PFSK-1 (cell line): ENCODE measurements around the gene CYP4F2.

Experiments used
- FOXP2 ChIP-seq: optimal IDR thresholded peaks from 2 replicates; pipeline ENCODE3; 2011; ENCODE audit warnings: borderline replicate concordance, control low read depth, inconsistent platforms; ENCODE audit not compliant: insufficient read depth; ENCODE audit errors: extremely low read length, extremely low read depth
- POLR2AphosphoS5 ChIP-seq: IDR thresholded peaks from 2 replicates; pipeline ENCODE4 v1.6.1; 2012; ENCODE audit warnings: low read depth, mild to moderate bottlenecking, control low read depth, low read length, moderate library complexity
- SIN3A ChIP-seq: IDR thresholded peaks from 2 replicates; pipeline ENCODE4 v1.6.1; 2012; ENCODE audit warnings: mild to moderate bottlenecking, low read length, moderate library complexity, borderline replicate concordance; ENCODE audit not compliant: insufficient read depth
- TAF1 ChIP-seq: IDR thresholded peaks from 2 replicates; pipeline ENCODE4 v1.6.1; 2012; ENCODE audit warnings: low read length, control low read depth, borderline replicate concordance; ENCODE audit not compliant: insufficient read depth
- TF ChIP-seq, protein P1 (sequence below), 2 experiments: IDR thresholded peaks; 2 replicates each; pipeline versions ENCODE4 v1.6.1 to v1.8.0; 2011 to 2012; ENCODE audit warnings: low read depth in 2 of 2, low read length in 2 of 2, control low read depth in 1 of 2, inconsistent platforms in 1 of 2, mild to moderate bottlenecking in 1 of 2, moderate library complexity in 1 of 2; ENCODE audit not compliant: insufficient read depth in 1 of 2

The CYP4F2 gene

DNA sequence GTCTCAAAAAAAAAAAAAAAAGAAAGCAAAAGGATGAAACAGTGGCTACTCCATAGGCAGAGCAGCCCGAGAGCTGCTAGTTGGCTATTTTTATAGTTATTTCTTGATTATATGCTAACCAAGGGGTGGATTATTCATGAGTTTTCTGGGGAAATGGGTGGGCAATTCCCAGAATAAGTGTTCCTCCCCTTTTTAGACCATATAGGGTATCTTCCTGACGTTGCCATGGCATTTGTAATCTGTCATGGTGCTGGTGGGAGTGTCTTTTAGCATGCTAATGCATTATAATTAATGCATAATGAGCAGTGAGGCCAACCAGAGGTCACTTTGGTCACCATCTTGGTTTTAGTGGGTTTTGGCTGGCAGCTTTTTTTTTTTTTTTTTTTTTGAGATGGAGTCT, 57.0 kb downstream of the CYP4F2 start:
- TF ChIP-seq TAF1, result no peak

DNA sequence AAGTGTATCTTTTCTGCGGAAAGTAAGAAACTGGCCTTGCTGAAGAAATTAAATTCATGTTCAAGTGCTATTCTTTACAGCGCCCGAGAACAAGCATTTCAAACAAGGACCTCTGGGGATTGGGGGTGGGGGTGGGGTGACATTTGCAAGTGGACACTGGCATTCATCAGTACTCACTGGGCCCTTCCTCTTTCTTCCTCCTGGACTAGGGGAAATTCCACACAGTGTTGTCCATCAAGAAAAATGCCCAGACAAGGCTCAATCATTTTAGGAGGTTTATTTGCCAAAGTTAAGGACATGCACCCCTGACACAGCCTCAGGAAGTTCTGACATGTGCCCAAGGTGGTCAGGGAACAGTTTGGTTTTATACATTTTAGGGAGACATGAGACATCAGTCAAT, 59.5 kb downstream of the CYP4F2 start:
- no peak for TF ChIP-seq TAF1
- no peak for TF ChIP-seq POLR2AphosphoS5
- no peak for TF ChIP-seq SIN3A
- no peak for TF ChIP-seq FOXP2
- TF ChIP-seq, protein P1, sequence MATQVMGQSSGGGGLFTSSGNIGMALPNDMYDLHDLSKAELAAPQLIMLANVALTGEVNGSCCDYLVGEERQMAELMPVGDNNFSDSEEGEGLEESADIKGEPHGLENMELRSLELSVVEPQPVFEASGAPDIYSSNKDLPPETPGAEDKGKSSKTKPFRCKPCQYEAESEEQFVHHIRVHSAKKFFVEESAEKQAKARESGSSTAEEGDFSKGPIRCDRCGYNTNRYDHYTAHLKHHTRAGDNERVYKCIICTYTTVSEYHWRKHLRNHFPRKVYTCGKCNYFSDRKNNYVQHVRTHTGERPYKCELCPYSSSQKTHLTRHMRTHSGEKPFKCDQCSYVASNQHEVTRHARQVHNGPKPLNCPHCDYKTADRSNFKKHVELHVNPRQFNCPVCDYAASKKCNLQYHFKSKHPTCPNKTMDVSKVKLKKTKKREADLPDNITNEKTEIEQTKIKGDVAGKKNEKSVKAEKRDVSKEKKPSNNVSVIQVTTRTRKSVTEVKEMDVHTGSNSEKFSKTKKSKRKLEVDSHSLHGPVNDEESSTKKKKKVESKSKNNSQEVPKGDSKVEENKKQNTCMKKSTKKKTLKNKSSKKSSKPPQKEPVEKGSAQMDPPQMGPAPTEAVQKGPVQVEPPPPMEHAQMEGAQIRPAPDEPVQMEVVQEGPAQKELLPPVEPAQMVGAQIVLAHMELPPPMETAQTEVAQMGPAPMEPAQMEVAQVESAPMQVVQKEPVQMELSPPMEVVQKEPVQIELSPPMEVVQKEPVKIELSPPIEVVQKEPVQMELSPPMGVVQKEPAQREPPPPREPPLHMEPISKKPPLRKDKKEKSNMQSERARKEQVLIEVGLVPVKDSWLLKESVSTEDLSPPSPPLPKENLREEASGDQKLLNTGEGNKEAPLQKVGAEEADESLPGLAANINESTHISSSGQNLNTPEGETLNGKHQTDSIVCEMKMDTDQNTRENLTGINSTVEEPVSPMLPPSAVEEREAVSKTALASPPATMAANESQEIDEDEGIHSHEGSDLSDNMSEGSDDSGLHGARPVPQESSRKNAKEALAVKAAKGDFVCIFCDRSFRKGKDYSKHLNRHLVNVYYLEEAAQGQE (IDR thresholded peaks at IDR 0.05; ENCODE audit: insufficient read depth in 1 of 2, low read depth in 2 of 2, low read length in 2 of 2), result no peak

DNA sequence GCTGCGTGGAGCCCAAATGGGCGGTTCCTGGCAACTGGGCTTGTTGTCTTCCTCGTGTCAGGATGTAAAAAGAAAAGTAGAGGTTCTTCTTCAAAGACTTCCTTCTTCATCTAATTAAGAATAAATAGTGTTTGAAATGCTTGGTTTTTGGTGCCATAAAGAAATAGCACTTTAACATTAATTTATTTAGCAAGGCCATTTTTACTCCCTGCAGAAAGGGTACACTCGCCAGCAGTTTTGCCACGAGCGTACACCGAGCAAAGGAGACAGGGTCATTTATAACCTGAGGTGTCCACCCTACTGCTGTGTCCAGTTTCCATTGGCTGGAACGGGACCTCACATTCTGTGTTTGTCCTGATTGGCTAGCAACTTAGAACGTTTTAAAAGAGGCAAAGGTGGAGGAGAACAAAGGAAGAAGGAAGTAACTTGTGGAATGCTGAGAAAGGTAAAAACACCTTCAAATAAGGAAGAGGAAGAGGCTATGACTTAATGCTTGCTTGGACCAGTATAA, 60.6 kb downstream of the CYP4F2 start:
- TF ChIP-seq, protein P1 (IDR thresholded peaks at IDR 0.05; ENCODE audit: insufficient read depth in 1 of 2, low read depth in 2 of 2, low read length in 2 of 2), result no peak
- no peak for TF ChIP-seq FOXP2
- no peak for TF ChIP-seq POLR2AphosphoS5
- no peak for TF ChIP-seq TAF1
- no peak for TF ChIP-seq SIN3A

DNA sequence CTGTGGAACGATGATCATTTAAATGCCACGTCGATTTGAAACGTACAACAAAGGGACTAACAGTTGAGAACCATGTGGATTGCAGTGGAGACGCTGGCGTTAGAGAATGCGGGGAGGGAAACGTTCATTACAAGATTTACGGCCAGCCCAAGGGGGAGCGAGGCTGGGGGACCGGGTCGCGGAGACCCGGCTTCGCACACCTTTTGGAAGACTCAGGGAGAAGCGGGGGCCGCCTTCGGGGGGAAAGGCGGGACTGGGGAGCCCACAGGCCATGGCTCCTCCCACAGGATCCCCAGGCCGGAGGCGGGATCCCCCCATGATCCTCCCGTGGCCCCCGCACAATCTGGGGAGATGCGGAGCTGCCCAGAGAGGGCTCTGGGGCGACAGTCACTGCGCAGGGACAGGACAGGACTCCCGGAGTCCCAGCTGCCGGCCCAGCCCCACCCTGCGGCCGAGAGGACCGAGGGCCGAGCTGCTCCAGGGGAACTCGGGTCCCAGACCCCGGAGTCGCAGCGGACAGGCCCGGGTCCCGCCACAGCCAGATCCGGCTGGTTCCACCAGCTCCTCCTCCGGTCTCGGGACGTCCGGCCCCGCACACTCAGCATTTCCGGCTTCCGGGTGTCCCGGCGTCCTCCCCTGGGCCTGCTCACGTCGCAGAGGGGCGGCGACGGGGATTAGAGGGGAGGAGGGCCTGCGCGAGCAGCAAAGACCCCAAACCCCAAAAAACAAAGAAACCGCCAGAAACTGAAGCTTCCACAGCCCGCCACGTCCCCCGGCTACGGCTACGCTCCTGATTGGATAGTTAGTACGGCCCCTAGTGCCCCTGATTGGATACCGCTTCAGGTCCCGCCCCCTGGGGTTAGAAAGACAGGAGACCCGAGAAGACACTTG, 61.3 kb downstream of the CYP4F2 start:
- TF ChIP-seq TAF1 (peak; percentile 35; the same call in 1 of the 2 replicates), FOXP2 (no peak), POLR2AphosphoS5 (peak; percentile 25; the same call in 1 of the 2 replicates)
- TF ChIP-seq, protein P1 (IDR thresholded peaks at IDR 0.05; ENCODE audit: insufficient read depth in 1 of 2, low read depth in 2 of 2, low read length in 2 of 2), result peak in 1 of 2 experiments; percentile 43; a peak in 1 of 4 replicates

- TF ChIP-seq SIN3A (no peak), FOXP2 (no peak), TAF1 (no peak), POLR2AphosphoS5 (no peak)
- TF ChIP-seq, protein P1 (IDR thresholded peaks at IDR 0.05; ENCODE audit: insufficient read depth in 1 of 2, low read depth in 2 of 2, low read length in 2 of 2), result no peak
These were observed 66.2 kb downstream of the CYP4F2 start for GRCh38 chr19:15831626-15832025.
